Natural killer cell (primary cell): Measurements from ENCODE around the gene PRRC2B. TPM values are rescaled to one million over a fixed set of nuclear protein-coding genes. Genes with fewer than 3 reads are reported as not detected.

Source experiments
- ATAC-seq, 3 donors: fragments of 150-1000 bp in 2 of 3; fragments of 200-7000 bp in 1 of 3; cut with Tn5 transposase; 1 replicate in 1 of 3; 2 replicates in 2 of 3; pipeline ENCODE4 v1.10.0; 2021; ENCODE audit warnings: mild to moderate bottlenecking in 2 of 3, moderate library complexity in 2 of 3
- DNase-seq, 2 donors: peaks; one replicate each; pipeline versions ENCODE4 v3.0.0 to v3.0.0-alpha.2; 2013 to 2021; ENCODE audit warnings: mixed read lengths in 1 of 2
- H3K27ac ChIP-seq: one replicate; pipeline ENCODE4 v1.5.1; 2013; ENCODE audit warnings: mild to moderate bottlenecking, low read length
- H3K27me3 ChIP-seq: one replicate; pipeline ENCODE4 v1.6.1; 2013; ENCODE audit warnings: low read length; ENCODE audit not compliant: control insufficient read depth, insufficient read depth
- H3K36me3 ChIP-seq: one replicate; pipeline ENCODE4 v1.6.1; 2013; ENCODE audit warnings: low read length; ENCODE audit not compliant: control insufficient read depth, insufficient read depth
- H3K4me1 ChIP-seq: one replicate; pipeline ENCODE4 v1.6.1; 2013; ENCODE audit warnings: low read length; ENCODE audit not compliant: control insufficient read depth, insufficient read depth
- H3K4me3 ChIP-seq: one replicate; pipeline ENCODE4 v1.5.1; 2013; ENCODE audit warnings: low read length
- H3K9me3 ChIP-seq: one replicate; pipeline ENCODE4 v1.6.1; 2013; ENCODE audit warnings: low read length; ENCODE audit not compliant: control insufficient read depth, insufficient read depth
- H3K27ac Mint-ChIP-seq, 2 donors: one replicate each; pipeline ENCODE4 v1.8.0; 2022; ENCODE audit warnings: mild to moderate bottlenecking in 2 of 2, mixed read lengths in 2 of 2, moderate library complexity in 1 of 2
- H3K27me3 Mint-ChIP-seq, 2 donors: one replicate each; pipeline ENCODE4 v1.8.0; 2022; ENCODE audit warnings: low read depth in 2 of 2, mixed read lengths in 2 of 2
- H3K36me3 Mint-ChIP-seq: one replicate; pipeline ENCODE4 v1.8.0; 2022; ENCODE audit warnings: mixed read lengths
- H3K4me1 Mint-ChIP-seq, 2 donors: one replicate each; pipeline ENCODE4 v1.8.0; 2022; ENCODE audit warnings: mixed read lengths in 2 of 2
- H3K4me3 Mint-ChIP-seq: one replicate; pipeline ENCODE4 v1.8.0; 2022; ENCODE audit warnings: mild to moderate bottlenecking, moderate library complexity, mixed read lengths
- H3K9me3 Mint-ChIP-seq, 2 donors: one replicate each; pipeline ENCODE4 v1.8.0; 2022; ENCODE audit warnings: mixed read lengths in 2 of 2
- WGBS: methylation state at CpG from one replicate; pipeline ENCODE4 v1.1.7; 2013; ENCODE audit warnings: missing lambda C conversion rate; ENCODE audit not compliant: insufficient coverage; 5-methylcytosine and 5-hydroxymethylcytosine counted together
- intact Hi-C: fragments of 100-400 bp; cut with micrococcal nuclease; formaldehyde crosslinking; loops from one replicate; pipeline ENCODE4 v1.14.2; 2022
- total RNA-seq, 4 donors: library from RNA; stranded (reverse); fragments of 120-200 nt in 1 of 4; gene quantifications; one replicate each; pipeline versions ENCODE4 v1.2.3 to v1.2.4, GENCODE V29; 2013 to 2022
- TF ChIP-seq, protein P1 (sequence below): fragments of 200-600 bp; IDR thresholded peaks from one replicate; pipeline ENCODE4 v1.8.0; 2022; ENCODE audit warnings: antibody characterized with exemption

The PRRC2B gene
- total RNA-seq, 3 donors from 2014 or later (not counting 1 experiment from before 2014, with no cell fraction given): 249 to 275 (median 274) TPM

DNA sequence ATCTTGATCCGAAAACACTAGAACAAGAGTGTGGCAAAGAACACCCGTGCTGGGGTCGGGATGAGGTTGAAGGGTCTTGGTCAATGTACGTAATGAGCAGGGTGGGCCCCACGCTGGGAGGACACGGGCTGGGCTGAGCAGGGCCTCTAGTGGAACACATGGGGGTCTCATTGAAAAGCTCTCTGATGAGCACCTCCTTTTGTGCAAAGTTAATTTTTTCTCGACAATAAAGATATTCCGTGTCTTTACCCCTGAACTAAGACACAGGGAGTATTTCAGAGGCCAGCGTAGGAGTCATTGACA lies 129.2 kb downstream of the PRRC2B start:
- Mint-ChIP-seq H3K9me3 (no peaks in the 10 kb centered on the region), H3K27ac (no peak overlapping the region), H3K4me1 (no peaks in the 10 kb centered on the region), H3K4me3 (no peak overlapping the region), H3K36me3 (peaks cover under 1% of the 10 kb centered on the region), H3K27me3 (no peaks in the 10 kb centered on the region)
- Histone ChIP-seq H3K4me1 (no peaks in the 10 kb centered on the region), H3K4me3 (no peak overlapping the region), H3K9me3 (no peaks in the 10 kb centered on the region), H3K27me3 (no peaks in the 10 kb centered on the region), H3K36me3 (peaks cover 71% of the 10 kb centered on the region), H3K27ac (no peak overlapping the region)
- DNase-seq (no peak), ATAC-seq (no peak)
- intact Hi-C loops: no loop called here
- TF ChIP-seq, protein P1, sequence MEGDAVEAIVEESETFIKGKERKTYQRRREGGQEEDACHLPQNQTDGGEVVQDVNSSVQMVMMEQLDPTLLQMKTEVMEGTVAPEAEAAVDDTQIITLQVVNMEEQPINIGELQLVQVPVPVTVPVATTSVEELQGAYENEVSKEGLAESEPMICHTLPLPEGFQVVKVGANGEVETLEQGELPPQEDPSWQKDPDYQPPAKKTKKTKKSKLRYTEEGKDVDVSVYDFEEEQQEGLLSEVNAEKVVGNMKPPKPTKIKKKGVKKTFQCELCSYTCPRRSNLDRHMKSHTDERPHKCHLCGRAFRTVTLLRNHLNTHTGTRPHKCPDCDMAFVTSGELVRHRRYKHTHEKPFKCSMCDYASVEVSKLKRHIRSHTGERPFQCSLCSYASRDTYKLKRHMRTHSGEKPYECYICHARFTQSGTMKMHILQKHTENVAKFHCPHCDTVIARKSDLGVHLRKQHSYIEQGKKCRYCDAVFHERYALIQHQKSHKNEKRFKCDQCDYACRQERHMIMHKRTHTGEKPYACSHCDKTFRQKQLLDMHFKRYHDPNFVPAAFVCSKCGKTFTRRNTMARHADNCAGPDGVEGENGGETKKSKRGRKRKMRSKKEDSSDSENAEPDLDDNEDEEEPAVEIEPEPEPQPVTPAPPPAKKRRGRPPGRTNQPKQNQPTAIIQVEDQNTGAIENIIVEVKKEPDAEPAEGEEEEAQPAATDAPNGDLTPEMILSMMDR: no peak
- 99% methylated on average over 9 of the region's 9 CpGs for WGBS

DNA sequence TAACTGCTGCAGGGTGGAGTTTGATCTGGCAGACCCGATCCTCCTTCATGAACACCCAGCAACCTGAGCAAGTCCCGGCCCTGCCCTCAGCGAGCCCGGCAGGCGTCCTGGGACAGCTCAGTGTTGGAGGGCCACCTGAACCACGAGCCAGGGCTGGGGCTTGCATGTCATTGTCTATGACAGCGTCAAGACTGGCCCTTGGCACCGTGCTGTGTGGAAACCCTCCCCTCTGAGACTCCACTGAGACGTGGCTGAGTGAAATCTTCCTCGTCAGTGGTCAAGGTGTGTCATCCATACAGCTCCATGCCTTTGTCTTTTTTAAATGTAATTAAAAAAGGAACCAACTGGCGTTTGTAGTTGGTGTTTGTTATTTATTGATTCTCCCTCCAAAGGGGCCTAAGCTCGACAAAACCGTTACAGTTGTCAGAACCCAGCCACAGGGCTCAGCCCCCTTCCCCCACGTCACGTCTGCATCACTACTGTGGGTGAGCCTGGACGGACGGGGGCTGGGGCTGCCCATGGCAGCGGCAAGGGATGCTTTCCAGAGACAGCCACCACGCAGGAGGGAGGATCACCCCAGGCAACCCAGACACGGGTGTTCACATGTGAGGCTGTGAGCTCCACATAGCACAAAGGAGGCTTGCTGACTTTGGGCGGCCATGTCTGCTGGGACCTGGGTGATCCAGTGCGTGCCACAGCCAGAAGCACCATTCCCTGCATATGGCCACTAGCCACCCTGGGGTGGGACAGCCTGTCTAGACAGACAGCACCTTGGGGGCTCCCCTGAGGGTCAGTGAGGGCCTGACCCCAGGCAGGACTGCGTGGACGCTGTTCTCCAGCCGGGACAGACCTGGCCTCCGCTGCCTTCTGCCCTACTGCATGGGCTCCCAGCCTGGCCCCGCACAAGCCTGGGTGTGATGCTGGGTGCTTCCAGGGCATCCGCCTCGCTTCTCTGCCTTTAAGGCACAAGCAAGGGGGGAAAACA lies 129.9 kb downstream of the PRRC2B start:
- H3K4me3 ChIP-seq: no peak overlapping the region
- WGBS: 91% methylated on average over 29 of the region's 29 CpGs
- DNase-seq (no peak), ATAC-seq (no peak)
- no peaks in the 10 kb centered on the region for H3K27me3 ChIP-seq
- H3K36me3 Mint-ChIP-seq: peaks cover 6% of the 10 kb centered on the region
- H3K27me3 Mint-ChIP-seq: no peaks in the 10 kb centered on the region
- H3K4me1 Mint-ChIP-seq: peaks cover 0 to 5% of the 10 kb centered on the region in 2 donors
- no peak overlapping the region for H3K27ac ChIP-seq
- H3K4me1 ChIP-seq: no peaks in the 10 kb centered on the region
- TF ChIP-seq, protein P1: no peak
- intact Hi-C loops: no loop called here
- H3K9me3 ChIP-seq: no peaks in the 10 kb centered on the region
- H3K27ac Mint-ChIP-seq: no peak overlapping the region
- no peaks in the 10 kb centered on the region for H3K9me3 Mint-ChIP-seq
- H3K36me3 ChIP-seq: peaks cover 68% of the 10 kb centered on the region
- H3K4me3 Mint-ChIP-seq: no peak overlapping the region

DNA sequence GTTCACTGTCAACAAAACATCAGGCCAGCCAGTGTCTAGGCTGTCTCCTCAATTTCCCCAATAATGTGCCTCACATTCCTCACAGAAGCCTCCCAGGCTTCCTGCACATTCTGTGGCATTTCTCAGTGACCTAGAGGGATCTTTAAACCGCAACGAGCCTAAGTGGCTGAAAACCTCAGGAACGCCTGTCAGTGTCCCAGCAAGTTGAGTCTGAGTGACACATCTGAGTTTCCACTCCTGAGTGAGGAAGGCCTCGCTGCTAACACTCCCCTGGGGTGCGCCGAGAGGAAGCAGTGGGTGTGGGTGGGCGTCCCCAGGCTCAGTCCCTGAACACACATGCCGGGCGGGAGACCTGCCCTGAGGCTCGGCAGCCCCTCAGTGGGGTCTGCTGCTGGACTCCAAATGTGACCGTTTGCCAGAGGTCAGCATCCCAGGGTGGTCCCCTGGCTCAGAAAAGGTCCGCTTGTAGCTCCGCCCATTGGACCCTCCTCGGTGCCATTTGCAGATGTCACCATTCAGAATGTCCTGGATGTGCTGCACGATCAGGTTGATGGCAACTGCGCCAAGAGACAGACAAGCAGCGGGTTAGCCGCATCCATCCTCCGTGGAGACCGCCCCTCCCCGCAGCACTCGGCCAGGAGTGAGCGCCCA lies 130.9 kb downstream of the PRRC2B start:
- Histone ChIP-seq H3K36me3 (peaks cover 65% of the 10 kb centered on the region), H3K9me3 (no peaks in the 10 kb centered on the region), H3K27me3 (no peaks in the 10 kb centered on the region), H3K4me3 (no peak overlapping the region), H3K4me1 (peaks cover 3% of the 10 kb centered on the region), H3K27ac (no peak overlapping the region)
- H3K27me3 Mint-ChIP-seq: no peaks in the 10 kb centered on the region
- intact Hi-C loops: no loop called here
- no peak overlapping the region for H3K27ac Mint-ChIP-seq
- 91% methylated on average over 23 of the region's 23 CpGs for WGBS
- TF ChIP-seq, protein P1: no peak
- H3K4me3 Mint-ChIP-seq: no peak overlapping the region
- peaks cover 0 to 7% of the 10 kb centered on the region in 2 donors for H3K4me1 Mint-ChIP-seq
- DNase-seq: no peak
- H3K9me3 Mint-ChIP-seq: no peaks in the 10 kb centered on the region
- ATAC-seq: no peak
- H3K36me3 Mint-ChIP-seq: peaks cover 6% of the 10 kb centered on the region
